Thymus (tissue), 14 donors: Measurements from ENCODE around the gene BUB1B. TPM values are rescaled to one million over a fixed set of nuclear protein-coding genes. Genes with fewer than 3 reads are reported as not detected.
A peak's percentile ranks its signal among the peaks of the same experiment; 100 is the strongest.
"Not testable (repeated sequence)": the region's sequence is repeated elsewhere in the genome, so short reads cannot be mapped to it uniquely, and the experiment has no call there.

Source experiments
- DNase-seq, 9 donors: peaks; one replicate each; pipeline ENCODE4 v3.0.0-alpha.2; 2013; ENCODE audit warnings: low spot score in 9 of 9, low read depth in 6 of 9, missing footprints in 1 of 9
- H3K27ac ChIP-seq, 2 donors: one replicate each; pipeline ENCODE4 v1.5.1; 2013; ENCODE audit warnings: control low read depth in 1 of 2, low read depth in 1 of 2, low read length in 1 of 2, mild to moderate bottlenecking in 1 of 2, moderate library complexity in 1 of 2
- H3K27me3 ChIP-seq, 2 donors: one replicate each; pipeline ENCODE4 v1.5.1; 2013; ENCODE audit warnings: low read length in 1 of 2; ENCODE audit not compliant: control insufficient read depth in 2 of 2, insufficient read depth in 1 of 2
- H3K36me3 ChIP-seq, 2 donors: one replicate each; pipeline ENCODE4 v1.5.1; 2013; ENCODE audit warnings: low read length in 1 of 2, mild to moderate bottlenecking in 1 of 2, moderate library complexity in 1 of 2; ENCODE audit not compliant: control insufficient read depth in 2 of 2, insufficient read depth in 2 of 2
- H3K4me1 ChIP-seq, 2 donors: one replicate each; pipeline ENCODE4 v1.5.1; 2013; ENCODE audit warnings: low read length in 2 of 2; ENCODE audit not compliant: control insufficient read depth in 2 of 2, insufficient read depth in 2 of 2
- H3K4me3 ChIP-seq, 2 donors: one replicate each; pipeline ENCODE4 v1.5.1; 2013; ENCODE audit warnings: low read length in 2 of 2, control low read depth in 1 of 2, mild to moderate bottlenecking in 1 of 2
- H3K9me3 ChIP-seq, 2 donors: one replicate each; pipeline ENCODE4 v1.5.1; 2013; ENCODE audit warnings: low read length in 1 of 2, mild to moderate bottlenecking in 1 of 2; ENCODE audit not compliant: control insufficient read depth in 2 of 2, insufficient read depth in 1 of 2
- WGBS: extraction: QIAGEN DNeasy Blood & Tissue Kit; methylation state at CpG from one replicate; pipeline ENCODE4 v1.1.7; 2013; 5-methylcytosine and 5-hydroxymethylcytosine counted together
- long read RNA-seq, 10 donors: transcript quantifications; one replicate each; lab custom pipeline, GENCODE V29; 2026
- polyA plus RNA-seq: library from polyadenylated mRNA; stranded (reverse); fragments of 200-250 nt; gene quantifications from one replicate; pipeline ENCODE4 v1.2.3, GENCODE V29; 2013
- total RNA-seq: library from RNA; stranded (reverse); fragments of 120-200 nt; gene quantifications from one replicate; pipeline ENCODE4 v1.2.4, GENCODE V29; 2013
- donor health status: healthy.

BUB1B gene, protein sequence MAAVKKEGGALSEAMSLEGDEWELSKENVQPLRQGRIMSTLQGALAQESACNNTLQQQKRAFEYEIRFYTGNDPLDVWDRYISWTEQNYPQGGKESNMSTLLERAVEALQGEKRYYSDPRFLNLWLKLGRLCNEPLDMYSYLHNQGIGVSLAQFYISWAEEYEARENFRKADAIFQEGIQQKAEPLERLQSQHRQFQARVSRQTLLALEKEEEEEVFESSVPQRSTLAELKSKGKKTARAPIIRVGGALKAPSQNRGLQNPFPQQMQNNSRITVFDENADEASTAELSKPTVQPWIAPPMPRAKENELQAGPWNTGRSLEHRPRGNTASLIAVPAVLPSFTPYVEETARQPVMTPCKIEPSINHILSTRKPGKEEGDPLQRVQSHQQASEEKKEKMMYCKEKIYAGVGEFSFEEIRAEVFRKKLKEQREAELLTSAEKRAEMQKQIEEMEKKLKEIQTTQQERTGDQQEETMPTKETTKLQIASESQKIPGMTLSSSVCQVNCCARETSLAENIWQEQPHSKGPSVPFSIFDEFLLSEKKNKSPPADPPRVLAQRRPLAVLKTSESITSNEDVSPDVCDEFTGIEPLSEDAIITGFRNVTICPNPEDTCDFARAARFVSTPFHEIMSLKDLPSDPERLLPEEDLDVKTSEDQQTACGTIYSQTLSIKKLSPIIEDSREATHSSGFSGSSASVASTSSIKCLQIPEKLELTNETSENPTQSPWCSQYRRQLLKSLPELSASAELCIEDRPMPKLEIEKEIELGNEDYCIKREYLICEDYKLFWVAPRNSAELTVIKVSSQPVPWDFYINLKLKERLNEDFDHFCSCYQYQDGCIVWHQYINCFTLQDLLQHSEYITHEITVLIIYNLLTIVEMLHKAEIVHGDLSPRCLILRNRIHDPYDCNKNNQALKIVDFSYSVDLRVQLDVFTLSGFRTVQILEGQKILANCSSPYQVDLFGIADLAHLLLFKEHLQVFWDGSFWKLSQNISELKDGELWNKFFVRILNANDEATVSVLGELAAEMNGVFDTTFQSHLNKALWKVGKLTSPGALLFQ
- total RNA-seq: 48.3 TPM
- polyA plus RNA-seq: 7.3 TPM
- long read RNA-seq, donor 1: 0 reads
- long read RNA-seq, donor 2: 0 reads
- long read RNA-seq, donor 3, transcript BUB1B-201 (23 exons, 3,725 nt): major isoform, 6 of 26 reads
- long read RNA-seq, donor 3, partial matches to known transcripts: 19 of 26 reads
- long read RNA-seq, donor 3, other reads (novel, unspliced or antisense): 0 of 26 reads
- long read RNA-seq, donor 4, partial matches to known transcripts: 0 of 1 reads
- long read RNA-seq, donor 4, other reads (novel, unspliced or antisense): 0 of 1 reads
- long read RNA-seq, donor 5, partial matches to known transcripts: 9 of 15 reads
- long read RNA-seq, donor 5, other reads (novel, unspliced or antisense): 0 of 15 reads
- long read RNA-seq, donor 6, partial matches to known transcripts: 5 of 7 reads
- long read RNA-seq, donor 6, other reads (novel, unspliced or antisense): 0 of 7 reads
- long read RNA-seq, donor 7, partial matches to known transcripts: 0 of 4 reads
- long read RNA-seq, donor 7, other reads (novel, unspliced or antisense): 0 of 4 reads
- long read RNA-seq, donor 8, partial matches to known transcripts: 0 of 2 reads
- long read RNA-seq, donor 8, other reads (novel, unspliced or antisense): 0 of 2 reads
- long read RNA-seq, donor 9, partial matches to known transcripts: 0 of 1 reads
- long read RNA-seq, donor 9, other reads (novel, unspliced or antisense): 0 of 1 reads
- long read RNA-seq, donor 10, partial matches to known transcripts: 14 of 15 reads
- long read RNA-seq, donor 10, other reads (novel, unspliced or antisense): 0 of 15 reads

GRCh38 chr15:40160689-40161688, at the start of gene BUB1B:
Gene BUB1B (plus strand): TSS chr15:40161069. CDS start chr15:40161221, 152 bp downstream.
- H3K36me3 ChIP-seq: peaks cover 0 to 24% of the 10 kb centered on the region in 2 donors
- H3K27ac ChIP-seq: peak within 1 kb of the TSS; percentile 53 to 83
- WGBS: 2% methylated on average over 54 of the region's 54 CpGs
- H3K4me1 ChIP-seq: peaks cover 10 to 21% of the 10 kb centered on the region in 2 donors
- H3K27me3 ChIP-seq: no peaks in the 10 kb centered on the region
- DNase-seq: peak; percentile 93 to 100 (median 99)
- H3K9me3 ChIP-seq: no peaks in the 10 kb centered on the region
- H3K4me3 ChIP-seq: peak within 1 kb of the TSS; percentile 75 to 91

DNA sequence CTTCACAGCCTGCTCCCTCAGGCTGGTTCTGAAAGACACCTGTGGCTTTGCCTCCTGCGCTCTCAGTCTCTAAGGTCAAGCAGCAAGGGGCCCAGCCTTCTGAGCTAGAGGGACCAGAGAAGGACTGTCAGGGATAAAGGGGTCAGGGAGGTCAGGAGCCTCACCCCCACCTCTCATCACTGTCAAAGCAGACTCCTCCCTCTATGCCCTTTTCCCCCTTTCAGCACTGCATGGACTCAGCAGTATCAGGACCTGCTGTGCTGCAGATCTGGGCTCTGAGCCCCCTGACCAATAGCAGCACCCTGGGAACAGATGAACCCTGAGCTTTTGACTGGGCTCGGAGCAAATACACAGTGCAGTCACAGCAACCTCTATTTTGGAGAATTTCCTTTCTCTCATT, 49.0 kb upstream of the BUB1B start:
- no peak for DNase-seq
- H3K27ac ChIP-seq: no peak overlapping the region
- peaks cover 13 to 62% of the 10 kb centered on the region in 2 donors for H3K4me1 ChIP-seq
- no peak overlapping the region for H3K4me3 ChIP-seq
- 98% methylated on average over 2 of the region's 2 CpGs for WGBS
- no peaks in the 10 kb centered on the region for H3K36me3 ChIP-seq
- H3K27me3 ChIP-seq: no peaks in the 10 kb centered on the region
- H3K9me3 ChIP-seq: no peaks in the 10 kb centered on the region

GRCh38 chr15:40112789-40113188, 48.1 kb upstream of the BUB1B start:
- WGBS: 93% methylated on average over 24 of the region's 24 CpGs
- H3K27me3 ChIP-seq: no peaks in the 10 kb centered on the region
- DNase-seq: no peak

GRCh38 chr15:40114218-40114617, 46.7 kb upstream of the BUB1B start:
- H3K4me3 ChIP-seq: no peak overlapping the region
- 97% methylated on average over 2 of the region's 2 CpGs for WGBS
- no peak for DNase-seq
- H3K27ac ChIP-seq: no peak overlapping the region
- H3K4me1 ChIP-seq: peaks cover 13 to 47% of the 10 kb centered on the region in 2 donors
- H3K27me3 ChIP-seq: no peaks in the 10 kb centered on the region
- no peaks in the 10 kb centered on the region for H3K9me3 ChIP-seq
- H3K36me3 ChIP-seq: no peaks in the 10 kb centered on the region

More at GRCh38 chr15:40112789-40113188, 48.1 kb upstream of the BUB1B start:
- Histone ChIP-seq H3K9me3 (no peaks in the 10 kb centered on the region), H3K36me3 (no peaks in the 10 kb centered on the region), H3K27ac (no peak overlapping the region), H3K4me3 (no peak overlapping the region), H3K4me1 (peaks cover 13 to 57% of the 10 kb centered on the region in 2 donors)

- H3K9me3 ChIP-seq, H3K27me3 ChIP-seq, DNase-seq, H3K4me3 ChIP-seq, H3K36me3 ChIP-seq: not testable (repeated sequence)
- Histone ChIP-seq H3K4me1 (peaks cover 7 to 42% of the 10 kb centered on the region in 2 donors), H3K27ac (peak overlapping the region in 1 of 2 donors; percentile 88)
- 99% methylated on average over 14 of the region's 14 CpGs for WGBS
These were observed 45.8 kb upstream of the BUB1B start for GRCh38 chr15:40115106-40115505.

DNA sequence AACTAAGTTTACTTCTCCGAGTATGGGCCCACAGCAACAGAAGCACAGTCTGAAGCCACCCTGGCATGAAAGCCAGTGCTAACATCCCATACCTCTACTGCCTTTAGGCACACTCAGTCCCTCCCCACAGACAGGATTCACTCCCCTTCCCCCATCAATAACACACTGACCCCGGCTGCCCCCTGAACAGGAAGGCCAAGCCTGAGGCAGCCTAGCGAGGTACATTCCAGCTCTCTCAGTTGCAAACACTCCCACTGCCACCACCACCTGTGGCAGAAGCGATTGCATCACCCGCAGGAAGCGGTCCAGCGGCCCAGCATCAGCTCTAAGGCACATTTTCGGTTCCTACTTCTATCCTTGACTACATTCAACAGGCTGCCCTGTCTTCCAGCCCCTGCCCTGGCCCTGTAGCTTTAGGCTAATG, 45.2 kb upstream of the BUB1B start:
- Histone ChIP-seq H3K27me3 (no peaks in the 10 kb centered on the region), H3K4me1 (peaks cover 7 to 42% of the 10 kb centered on the region in 2 donors), H3K36me3 (no peaks in the 10 kb centered on the region), H3K27ac (peak overlapping the region in 1 of 2 donors; percentile 88), H3K9me3 (no peaks in the 10 kb centered on the region), H3K4me3 (no peak overlapping the region)
- DNase-seq: peak in 4 of 9 donors; percentile 55 to 83 (median 68)
- 16% methylated on average over 8 of the region's 8 CpGs for WGBS

GRCh38 chr15:40118473-40118872, 42.4 kb upstream of the BUB1B start:
- H3K4me3 ChIP-seq: no peak overlapping the region
- no peak overlapping the region for H3K27ac ChIP-seq
- 96% methylated on average over 3 of the region's 3 CpGs for WGBS
- H3K36me3 ChIP-seq: no peaks in the 10 kb centered on the region
- peaks cover 7 to 35% of the 10 kb centered on the region in 2 donors for H3K4me1 ChIP-seq
- H3K9me3 ChIP-seq: no peaks in the 10 kb centered on the region
- DNase-seq: no peak
- H3K27me3 ChIP-seq: no peaks in the 10 kb centered on the region
